Aorta (tissue), 5 donors: Measurements from ENCODE around the gene ANGEL1. TPM values are rescaled to one million over a fixed set of nuclear protein-coding genes. Genes with fewer than 3 reads are reported as not detected.

ENCODE experiments used
- ATAC-seq: fragments of 200-7000 bp; cut with Tn5 transposase; one replicate; pipeline ENCODE4 v1.9.1; 2022; ENCODE audit warnings: moderate library complexity; ENCODE audit not compliant: low FRiP score
- DNase-seq, 2 donors: peaks; one replicate each; pipeline ENCODE4 v3.0.0-alpha.2; 2020
- H3K27ac ChIP-seq, 2 donors: one replicate each; pipeline ENCODE4 v1.5.1; 2013; ENCODE audit warnings: low read length in 2 of 2, mild to moderate bottlenecking in 2 of 2, moderate library complexity in 2 of 2, control low read depth in 1 of 2, inconsistent platforms in 1 of 2, low read depth in 1 of 2
- H3K27me3 ChIP-seq, 2 donors: one replicate each; pipeline ENCODE4 v1.6.1; 2013; ENCODE audit warnings: control low read depth in 1 of 2, low read length in 1 of 2, mild to moderate bottlenecking in 1 of 2, moderate library complexity in 1 of 2; ENCODE audit not compliant: insufficient read depth in 2 of 2, control insufficient read depth in 1 of 2
- H3K36me3 ChIP-seq, 2 donors: one replicate each; pipeline ENCODE4 v1.6.1; 2013; ENCODE audit warnings: control low read depth in 1 of 2, low read length in 1 of 2, mild to moderate bottlenecking in 1 of 2; ENCODE audit not compliant: insufficient read depth in 2 of 2, control insufficient read depth in 1 of 2
- H3K4me1 ChIP-seq, 2 donors: one replicate each; pipeline ENCODE4 v1.6.1; 2013; ENCODE audit warnings: low read length in 2 of 2, control low read depth in 1 of 2, mild to moderate bottlenecking in 1 of 2, moderate library complexity in 1 of 2; ENCODE audit not compliant: insufficient read depth in 2 of 2, control insufficient read depth in 1 of 2
- H3K4me3 ChIP-seq, 2 donors: one replicate each; pipeline ENCODE4 v1.5.1; 2013; ENCODE audit warnings: low read length in 2 of 2, control low read depth in 1 of 2, mild to moderate bottlenecking in 1 of 2
- H3K9me3 ChIP-seq: one replicate; pipeline ENCODE4 v1.6.1; 2013; ENCODE audit warnings: mild to moderate bottlenecking, low read length; ENCODE audit not compliant: control insufficient read depth
- WGBS, 2 donors: extraction: QIAGEN DNeasy Blood & Tissue Kit; methylation state at CpG; one replicate each; pipeline ENCODE4 v1.1.7; 2013; 5-methylcytosine and 5-hydroxymethylcytosine counted together
- intact Hi-C, 2 donors: fragments of 100-400 bp; cut with DNase I; formaldehyde crosslinking; loops; one replicate each; pipeline versions ENCODE4 v1.14.2 to v1.15.0; 2022
- long read RNA-seq, 2 donors: library from polyadenylated mRNA; unstranded; transcript quantifications; one replicate each; pipeline ENCODE4 v2.0.0, GENCODE V29; 2020 to 2021
- polyA plus RNA-seq, 2 donors: library from polyadenylated mRNA; stranded (reverse); fragments of 200-250 nt; gene quantifications; one replicate each; pipeline ENCODE4 v1.2.3, GENCODE V29; 2013
- total RNA-seq, 2 donors: library from RNA; stranded (reverse); fragmentation: NEBNext Ultra II Directional; extraction: Animal tissue kit (Norgen Biotek cat#: 25700); gene quantifications; one replicate each; pipeline ENCODE4 v1.2.1, GENCODE V29; 2021
- donor health status: healthy with polysubstance abuse.
- donor health status: Bipolar disorder and iron deficiency.
- donor health status: DM: no; HTN: no; CAD: no.
- donor health status: DM: no; HTN: no; CAD: no.
- donor health status: DM: yes; HTN: yes; CAD: no.

The ANGEL1 gene, protein sequence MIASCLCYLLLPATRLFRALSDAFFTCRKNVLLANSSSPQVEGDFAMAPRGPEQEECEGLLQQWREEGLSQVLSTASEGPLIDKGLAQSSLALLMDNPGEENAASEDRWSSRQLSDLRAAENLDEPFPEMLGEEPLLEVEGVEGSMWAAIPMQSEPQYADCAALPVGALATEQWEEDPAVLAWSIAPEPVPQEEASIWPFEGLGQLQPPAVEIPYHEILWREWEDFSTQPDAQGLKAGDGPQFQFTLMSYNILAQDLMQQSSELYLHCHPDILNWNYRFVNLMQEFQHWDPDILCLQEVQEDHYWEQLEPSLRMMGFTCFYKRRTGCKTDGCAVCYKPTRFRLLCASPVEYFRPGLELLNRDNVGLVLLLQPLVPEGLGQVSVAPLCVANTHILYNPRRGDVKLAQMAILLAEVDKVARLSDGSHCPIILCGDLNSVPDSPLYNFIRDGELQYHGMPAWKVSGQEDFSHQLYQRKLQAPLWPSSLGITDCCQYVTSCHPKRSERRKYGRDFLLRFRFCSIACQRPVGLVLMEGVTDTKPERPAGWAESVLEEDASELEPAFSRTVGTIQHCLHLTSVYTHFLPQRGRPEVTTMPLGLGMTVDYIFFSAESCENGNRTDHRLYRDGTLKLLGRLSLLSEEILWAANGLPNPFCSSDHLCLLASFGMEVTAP
- total RNA-seq, result 10 to 100 TPM; 17.1 to 32.2 TPM
- polyA plus RNA-seq, result 1 to 10 TPM; 1.1 to 9.7 TPM
- long read RNA-seq, donor 1, full-length matches to known transcripts, result 3 of 23 reads
- long read RNA-seq, donor 1, partial matches to known transcripts, result 1 of 23 reads
- long read RNA-seq, donor 1, other reads (novel, unspliced or antisense), result 19 of 23 reads
- long read RNA-seq, donor 2, full-length matches to known transcripts, result 6 of 8 reads
- long read RNA-seq, donor 2, partial matches to known transcripts, result 0 of 8 reads
- long read RNA-seq, donor 2, other reads (novel, unspliced or antisense), result 2 of 8 reads

DNA sequence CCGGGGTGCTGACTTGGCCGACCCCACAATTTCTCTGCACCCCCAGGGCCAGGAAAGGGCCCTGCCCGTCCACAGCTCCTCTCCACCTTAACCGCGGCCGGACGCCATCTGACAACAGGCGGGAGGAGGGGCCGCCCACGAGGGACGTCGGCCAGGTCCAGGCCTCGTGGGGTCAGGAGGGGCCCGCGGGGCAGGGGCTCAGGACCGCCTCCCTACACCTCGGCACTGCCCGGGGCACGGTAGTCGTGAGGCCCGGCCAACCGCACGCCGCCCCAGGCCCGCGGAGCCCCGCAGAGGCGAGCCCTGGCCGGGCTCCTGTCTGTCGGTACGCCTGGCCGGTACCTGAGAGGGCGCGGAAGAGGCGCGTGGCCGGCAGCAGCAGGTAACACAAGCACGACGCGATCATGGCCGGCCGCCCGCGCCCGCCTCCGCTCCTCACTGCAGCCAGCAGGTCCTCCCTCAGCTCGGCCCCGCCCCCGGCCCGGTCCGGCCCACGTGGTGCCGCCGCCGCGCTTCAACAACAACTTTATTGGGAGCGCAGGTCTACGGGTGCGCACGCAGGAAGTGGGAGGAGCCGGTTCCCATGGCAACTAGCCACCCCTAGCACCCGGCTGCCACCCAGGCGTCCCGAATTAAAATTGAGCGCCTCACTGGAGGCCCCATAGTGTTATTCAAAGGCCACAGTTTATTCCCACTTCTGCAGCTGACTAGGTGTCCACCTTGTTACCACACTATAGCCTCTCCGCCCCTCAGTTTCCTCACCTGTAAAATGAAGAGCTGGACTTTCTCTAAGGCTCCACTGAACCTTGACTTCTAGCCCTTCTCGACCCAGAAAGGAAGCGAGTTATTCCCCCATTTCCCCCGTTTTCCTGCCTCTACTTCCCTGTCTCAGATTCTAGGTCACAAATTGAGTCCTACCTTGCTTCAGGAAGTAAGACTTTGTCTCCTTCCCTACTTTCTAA lies at the start of gene ANGEL1:
Gene ANGEL1 (minus strand): TSS at position 461 of the 962 bp plus-strand sequence. CDS start 55 bp downstream, at position 406.
- Histone ChIP-seq H3K27ac (peak within 1 kb of the TSS in 1 of 2 donors; percentile 37), H3K4me3 (peak within 1 kb of the TSS; percentile 63 to 77), H3K4me1 (peaks cover 0 to 3% of the 10 kb centered on the region in 2 donors), H3K9me3 (no peaks in the 10 kb centered on the region), H3K36me3 (peaks cover 0 to 2% of the 10 kb centered on the region in 2 donors), H3K27me3 (no peaks in the 10 kb centered on the region)
- intact Hi-C loops, result loop anchor here in 1 of 2 donors (5.0 kb wide), 1 partner anchor 40 kb away; no protein-coding TSS in a partner anchor
- peak; percentile 97 to 98 for DNase-seq
- ATAC-seq, result peak; percentile 94
- 5 to 9% methylated on average over 40 to 69 of the region's 69 CpGs for WGBS, 2 donors

DNA sequence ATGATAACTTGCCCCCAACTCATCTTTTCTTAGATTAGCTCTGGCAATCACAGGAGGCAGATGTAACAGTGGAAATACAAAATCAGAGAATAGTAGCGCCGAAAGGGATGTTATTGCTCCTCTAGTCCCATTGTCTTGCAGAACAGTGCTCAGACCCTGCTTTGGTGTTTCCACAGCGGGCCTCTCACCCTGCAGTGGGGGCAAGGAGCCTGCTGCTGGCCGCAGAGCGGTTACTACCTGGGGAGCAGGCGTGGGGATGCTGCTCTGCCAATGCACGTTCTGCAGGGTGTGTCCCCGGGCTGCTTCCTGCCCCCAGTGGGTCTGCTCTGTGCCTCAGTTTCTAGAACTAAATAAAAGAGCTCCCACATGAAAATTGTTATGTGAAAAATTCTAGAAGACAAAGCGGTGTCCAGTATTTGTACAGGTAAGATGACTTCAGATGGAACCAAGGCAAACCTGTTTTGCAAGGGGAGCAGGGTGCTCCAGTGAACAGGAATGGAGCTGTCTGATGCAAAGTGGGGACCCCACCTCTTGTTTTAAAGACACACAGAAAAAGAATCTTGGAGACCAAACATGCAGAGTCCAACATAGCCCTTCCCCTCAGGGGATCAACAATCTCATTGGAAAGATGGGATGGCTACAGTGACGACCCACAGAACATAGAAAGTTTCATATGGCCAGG lies 49.0 kb upstream of the ANGEL1 start:
- no peaks in the 10 kb centered on the region for H3K27me3 ChIP-seq
- no peak overlapping the region for H3K4me3 ChIP-seq
- no peaks in the 10 kb centered on the region for H3K9me3 ChIP-seq
- H3K4me1 ChIP-seq, result no peaks in the 10 kb centered on the region
- no peak for DNase-seq
- WGBS, 2 donors, result 56 to 58% methylated on average over 10 of the region's 10 CpGs
- intact Hi-C loops, result no loop called here
- no peak for ATAC-seq
- no peaks in the 10 kb centered on the region for H3K36me3 ChIP-seq
- no peak overlapping the region for H3K27ac ChIP-seq

DNA sequence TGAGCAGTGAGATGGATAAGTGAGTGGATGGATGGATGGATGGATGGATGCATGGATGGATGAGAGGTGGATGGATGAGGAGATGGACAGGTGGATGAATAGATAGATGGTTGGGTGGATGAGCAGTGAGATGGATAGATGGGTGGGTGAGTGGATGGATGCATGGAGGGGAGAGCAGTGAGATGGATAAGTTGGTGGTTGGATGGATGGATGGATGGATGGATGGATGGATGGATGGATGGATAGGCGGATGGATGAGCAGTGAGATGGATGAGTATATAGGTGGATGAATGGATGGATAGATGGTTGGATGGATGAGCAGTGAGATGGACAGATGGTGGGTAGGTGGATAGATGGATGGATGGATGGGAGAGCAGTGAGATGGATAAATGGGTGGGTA lies 44.1 kb upstream of the ANGEL1 start:
- no peak overlapping the region for H3K4me3 ChIP-seq
- 73 to 85% methylated on average over 1 of the region's 1 CpG for WGBS, 2 donors
- no peaks in the 10 kb centered on the region for H3K36me3 ChIP-seq
- no peaks in the 10 kb centered on the region for H3K27me3 ChIP-seq
- no peaks in the 10 kb centered on the region for H3K4me1 ChIP-seq
- intact Hi-C loops, result no loop called here
- no peak for DNase-seq
- H3K27ac ChIP-seq, result no peak overlapping the region
- peaks cover 2% of the 10 kb centered on the region for H3K9me3 ChIP-seq
- no peak for ATAC-seq

DNA sequence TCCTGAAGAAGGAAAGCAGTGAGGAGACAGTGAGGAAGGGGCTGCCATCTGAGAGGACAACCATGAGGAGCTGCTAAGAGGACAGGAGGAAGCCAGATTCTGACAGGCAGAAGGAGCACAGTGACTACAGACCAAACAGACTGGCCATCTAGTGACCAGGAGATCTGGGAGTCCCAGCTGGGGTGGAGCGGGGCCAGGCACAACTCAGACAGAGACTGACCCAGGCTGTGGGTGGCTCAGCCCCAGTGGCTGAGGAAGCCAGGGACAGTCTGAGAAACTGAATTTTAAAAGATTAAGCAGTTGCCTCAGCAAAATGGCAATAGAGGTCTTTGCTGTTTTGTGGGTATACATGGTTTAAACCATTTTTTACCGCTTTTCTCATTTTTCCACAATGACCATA lies 42.4 kb upstream of the ANGEL1 start:
- H3K36me3 ChIP-seq, result no peaks in the 10 kb centered on the region
- no peak for ATAC-seq
- intact Hi-C loops, result no loop called here
- peaks cover 2% of the 10 kb centered on the region for H3K9me3 ChIP-seq
- 92 to 93% methylated on average over 2 of the region's 2 CpGs for WGBS, 2 donors
- no peak for DNase-seq
- no peak overlapping the region for H3K4me3 ChIP-seq
- no peak overlapping the region for H3K27ac ChIP-seq
- no peaks in the 10 kb centered on the region for H3K4me1 ChIP-seq
- no peaks in the 10 kb centered on the region for H3K27me3 ChIP-seq

DNA sequence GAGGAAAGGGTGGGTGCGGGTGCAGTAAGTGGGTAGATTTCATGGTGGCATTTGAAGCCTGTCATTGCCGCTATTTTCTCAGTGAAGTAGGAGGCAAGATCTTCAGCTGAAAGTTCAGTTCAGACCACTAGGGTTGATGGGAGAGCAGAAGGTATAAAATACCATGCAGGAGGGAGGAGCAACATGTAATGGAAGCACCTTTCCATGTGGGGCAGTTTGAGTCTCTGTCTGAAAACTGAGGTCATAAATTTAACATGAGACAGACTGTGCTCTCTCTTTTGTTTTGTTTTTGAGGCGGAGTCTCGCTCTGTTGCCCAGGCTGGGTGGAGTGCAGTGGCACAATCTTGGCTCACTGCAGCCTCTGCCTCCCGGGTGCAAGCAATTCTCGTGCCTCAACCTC lies 36.2 kb upstream of the ANGEL1 start:
- no peak for ATAC-seq
- Histone ChIP-seq H3K27ac (no peak overlapping the region), H3K4me3 (no peak overlapping the region), H3K4me1 (no peaks in the 10 kb centered on the region), H3K36me3 (no peaks in the 10 kb centered on the region), H3K9me3 (no peaks in the 10 kb centered on the region), H3K27me3 (no peaks in the 10 kb centered on the region)
- 62 to 65% methylated on average over 6 of the region's 6 CpGs for WGBS, 2 donors
- intact Hi-C loops, result no loop called here
- DNase-seq, result no peak

DNA sequence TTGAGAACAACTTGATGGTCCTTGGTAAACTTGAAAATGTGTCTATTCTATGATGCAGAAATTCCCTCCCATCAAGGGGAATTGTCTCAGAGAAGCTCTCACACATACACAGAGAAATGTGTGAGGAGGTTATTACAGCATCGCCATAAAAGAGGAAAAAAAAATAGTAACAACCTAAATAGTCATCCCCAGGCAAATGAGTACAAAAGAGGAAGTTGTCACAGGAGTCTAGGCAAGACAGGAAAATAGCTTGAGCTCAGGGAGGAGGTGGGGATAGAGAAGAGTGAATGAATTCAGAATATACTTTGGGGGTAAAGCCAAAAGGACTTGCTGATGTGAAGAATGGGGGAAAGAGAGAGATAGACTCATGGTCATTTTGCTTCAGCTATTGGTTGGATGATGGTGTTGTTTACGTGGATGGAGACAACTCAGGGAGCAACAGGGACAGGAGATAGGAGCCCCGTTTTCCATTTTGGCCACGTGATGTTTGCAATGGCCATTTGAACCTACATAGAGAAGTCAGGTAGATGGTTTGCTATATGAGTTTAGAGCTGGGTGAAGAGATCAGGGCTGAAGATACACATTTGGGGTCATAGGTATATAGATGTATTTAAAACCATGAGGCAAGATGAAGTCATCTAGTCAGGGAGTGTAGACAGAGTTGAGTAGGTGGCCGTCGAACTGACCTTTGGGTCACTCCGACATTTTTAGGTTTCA lies 33.8 kb upstream of the ANGEL1 start:
- 80 to 82% methylated on average over 7 of the region's 7 CpGs for WGBS, 2 donors

DNA sequence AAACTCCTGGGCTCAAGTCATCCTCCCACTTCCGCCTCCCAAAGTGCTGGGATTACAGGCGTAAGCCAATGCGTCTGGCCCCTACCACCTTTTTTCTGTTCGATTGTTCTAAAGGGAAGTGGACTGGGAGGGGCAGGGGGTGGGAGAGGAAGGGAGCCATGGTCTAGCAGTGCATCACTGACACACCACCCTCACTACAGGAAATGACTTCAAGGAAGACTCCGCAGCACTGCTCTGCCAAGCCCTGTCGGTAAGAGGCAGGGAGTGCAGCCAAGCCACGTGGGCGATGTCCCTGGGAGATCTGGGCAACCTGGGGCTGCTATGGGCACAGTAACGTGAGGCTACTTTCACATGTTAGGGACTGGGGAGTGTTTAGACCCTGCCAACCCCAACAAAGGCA lies 31.5 kb upstream of the ANGEL1 start:
- Histone ChIP-seq H3K9me3 (no peaks in the 10 kb centered on the region), H3K4me3 (no peak overlapping the region), H3K36me3 (no peaks in the 10 kb centered on the region), H3K27me3 (peaks cover 0 to 2% of the 10 kb centered on the region in 2 donors), H3K4me1 (no peaks in the 10 kb centered on the region), H3K27ac (no peak overlapping the region)
- 52 to 53% methylated on average over 9 of the region's 9 CpGs for WGBS, 2 donors
- ATAC-seq (peak; percentile 85), DNase-seq (peak; percentile 82 to 86)
- intact Hi-C loops, result no loop called here

More for the DNA sequence above, 33.8 kb upstream of the ANGEL1 start:
- Histone ChIP-seq H3K36me3 (no peaks in the 10 kb centered on the region), H3K27me3 (peaks cover 0 to 2% of the 10 kb centered on the region in 2 donors), H3K27ac (no peak overlapping the region), H3K4me3 (no peak overlapping the region), H3K4me1 (no peaks in the 10 kb centered on the region), H3K9me3 (no peaks in the 10 kb centered on the region)
- no peak for DNase-seq
- intact Hi-C loops, result no loop called here
- ATAC-seq, result no peak
